ENCODE measurements around the gene MUC5AC.
"Not testable (repeated sequence)": the region's sequence is repeated elsewhere in the genome, so short reads cannot be mapped to it uniquely, and the experiment has no call there.

The MUC5AC gene, protein sequence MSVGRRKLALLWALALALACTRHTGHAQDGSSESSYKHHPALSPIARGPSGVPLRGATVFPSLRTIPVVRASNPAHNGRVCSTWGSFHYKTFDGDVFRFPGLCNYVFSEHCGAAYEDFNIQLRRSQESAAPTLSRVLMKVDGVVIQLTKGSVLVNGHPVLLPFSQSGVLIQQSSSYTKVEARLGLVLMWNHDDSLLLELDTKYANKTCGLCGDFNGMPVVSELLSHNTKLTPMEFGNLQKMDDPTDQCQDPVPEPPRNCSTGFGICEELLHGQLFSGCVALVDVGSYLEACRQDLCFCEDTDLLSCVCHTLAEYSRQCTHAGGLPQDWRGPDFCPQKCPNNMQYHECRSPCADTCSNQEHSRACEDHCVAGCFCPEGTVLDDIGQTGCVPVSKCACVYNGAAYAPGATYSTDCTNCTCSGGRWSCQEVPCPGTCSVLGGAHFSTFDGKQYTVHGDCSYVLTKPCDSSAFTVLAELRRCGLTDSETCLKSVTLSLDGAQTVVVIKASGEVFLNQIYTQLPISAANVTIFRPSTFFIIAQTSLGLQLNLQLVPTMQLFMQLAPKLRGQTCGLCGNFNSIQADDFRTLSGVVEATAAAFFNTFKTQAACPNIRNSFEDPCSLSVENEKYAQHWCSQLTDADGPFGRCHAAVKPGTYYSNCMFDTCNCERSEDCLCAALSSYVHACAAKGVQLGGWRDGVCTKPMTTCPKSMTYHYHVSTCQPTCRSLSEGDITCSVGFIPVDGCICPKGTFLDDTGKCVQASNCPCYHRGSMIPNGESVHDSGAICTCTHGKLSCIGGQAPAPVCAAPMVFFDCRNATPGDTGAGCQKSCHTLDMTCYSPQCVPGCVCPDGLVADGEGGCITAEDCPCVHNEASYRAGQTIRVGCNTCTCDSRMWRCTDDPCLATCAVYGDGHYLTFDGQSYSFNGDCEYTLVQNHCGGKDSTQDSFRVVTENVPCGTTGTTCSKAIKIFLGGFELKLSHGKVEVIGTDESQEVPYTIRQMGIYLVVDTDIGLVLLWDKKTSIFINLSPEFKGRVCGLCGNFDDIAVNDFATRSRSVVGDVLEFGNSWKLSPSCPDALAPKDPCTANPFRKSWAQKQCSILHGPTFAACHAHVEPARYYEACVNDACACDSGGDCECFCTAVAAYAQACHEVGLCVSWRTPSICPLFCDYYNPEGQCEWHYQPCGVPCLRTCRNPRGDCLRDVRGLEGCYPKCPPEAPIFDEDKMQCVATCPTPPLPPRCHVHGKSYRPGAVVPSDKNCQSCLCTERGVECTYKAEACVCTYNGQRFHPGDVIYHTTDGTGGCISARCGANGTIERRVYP (N-terminal part only)

DNA sequence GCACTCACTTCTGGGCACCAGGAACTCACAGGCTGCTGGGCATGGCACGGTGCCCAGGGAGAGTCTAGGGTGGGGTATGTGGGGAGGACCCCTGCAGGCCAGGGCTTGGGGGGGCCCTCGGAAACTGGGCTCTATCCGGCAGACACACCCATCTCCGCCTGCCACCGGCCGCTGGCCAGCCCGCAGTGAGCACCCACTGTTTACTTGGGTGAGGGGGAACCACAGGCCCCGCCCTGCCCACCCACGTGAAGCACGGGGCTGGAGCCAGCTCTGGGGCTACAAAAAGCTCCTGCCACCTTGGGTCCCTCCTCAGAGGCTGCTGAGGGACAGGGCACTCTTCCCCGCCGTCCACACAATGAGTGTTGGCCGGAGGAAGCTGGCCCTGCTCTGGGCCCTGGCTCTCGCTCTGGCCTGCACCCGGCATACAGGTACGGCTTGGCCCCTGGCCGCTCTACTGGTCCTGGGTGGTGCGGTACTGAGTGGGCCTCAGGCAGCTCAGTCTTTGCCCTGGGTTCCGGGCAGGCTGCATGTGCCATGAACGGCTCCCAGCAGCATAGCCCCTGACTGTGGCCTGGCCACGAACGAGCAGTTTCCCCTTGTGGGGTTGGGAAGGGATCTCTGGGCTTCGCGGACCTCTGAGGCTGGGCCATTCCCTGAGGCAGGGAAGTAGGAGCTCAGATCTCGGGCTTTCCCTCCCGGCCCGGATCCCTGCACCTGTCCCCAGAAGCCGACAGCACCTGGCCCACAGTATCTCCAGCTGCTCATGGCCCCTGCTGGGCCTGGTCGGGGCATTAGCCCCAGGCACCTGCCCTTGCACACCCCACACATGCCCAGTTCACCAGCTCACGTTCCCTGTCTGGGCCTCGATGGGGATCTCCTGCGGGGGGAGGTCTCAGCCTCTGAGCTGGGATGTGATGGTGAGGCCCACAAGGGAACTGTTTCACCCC lies at the start of gene MUC5AC:
Gene MUC5AC, plus strand, starts transcription at position 309 of the 947 bp plus-strand sequence. Its CDS starts 47 bp downstream, at position 356.
- DNase-seq (ENCODE audit: low spot score): no peak

DNA sequence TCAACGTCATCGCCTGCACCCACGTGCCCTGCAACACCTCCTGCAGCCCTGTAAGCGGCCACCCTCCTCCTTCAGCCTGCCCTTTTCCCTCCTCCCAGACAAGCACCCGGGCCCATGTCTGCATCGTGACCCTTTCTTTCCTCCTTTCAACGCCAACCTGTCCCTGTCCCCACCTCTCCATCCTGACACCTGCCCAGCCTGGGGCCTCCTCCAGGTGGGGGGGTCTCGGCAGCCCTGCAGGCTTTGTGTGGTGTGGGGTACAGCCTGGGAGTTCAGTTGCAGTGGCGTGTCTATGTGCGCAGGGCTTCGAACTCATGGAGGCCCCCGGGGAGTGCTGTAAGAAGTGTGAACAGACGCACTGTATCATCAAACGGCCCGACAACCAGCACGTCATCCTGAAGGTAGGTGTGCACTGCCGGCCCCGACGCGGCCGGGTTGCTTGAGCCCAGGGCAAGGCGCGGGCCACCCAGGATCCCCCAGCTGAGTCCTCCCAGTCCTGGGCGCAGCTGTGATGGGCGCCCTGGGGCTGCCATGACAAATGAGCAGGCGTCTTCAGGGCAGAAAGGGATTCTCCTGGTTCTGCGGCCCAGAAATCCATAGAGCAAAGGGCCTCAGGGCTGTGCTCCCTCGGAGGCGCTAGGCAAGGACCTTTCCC lies 49.4 kb upstream of the MUC5AC start:
- no peak for DNase-seq (ENCODE audit: low spot score)

DNA sequence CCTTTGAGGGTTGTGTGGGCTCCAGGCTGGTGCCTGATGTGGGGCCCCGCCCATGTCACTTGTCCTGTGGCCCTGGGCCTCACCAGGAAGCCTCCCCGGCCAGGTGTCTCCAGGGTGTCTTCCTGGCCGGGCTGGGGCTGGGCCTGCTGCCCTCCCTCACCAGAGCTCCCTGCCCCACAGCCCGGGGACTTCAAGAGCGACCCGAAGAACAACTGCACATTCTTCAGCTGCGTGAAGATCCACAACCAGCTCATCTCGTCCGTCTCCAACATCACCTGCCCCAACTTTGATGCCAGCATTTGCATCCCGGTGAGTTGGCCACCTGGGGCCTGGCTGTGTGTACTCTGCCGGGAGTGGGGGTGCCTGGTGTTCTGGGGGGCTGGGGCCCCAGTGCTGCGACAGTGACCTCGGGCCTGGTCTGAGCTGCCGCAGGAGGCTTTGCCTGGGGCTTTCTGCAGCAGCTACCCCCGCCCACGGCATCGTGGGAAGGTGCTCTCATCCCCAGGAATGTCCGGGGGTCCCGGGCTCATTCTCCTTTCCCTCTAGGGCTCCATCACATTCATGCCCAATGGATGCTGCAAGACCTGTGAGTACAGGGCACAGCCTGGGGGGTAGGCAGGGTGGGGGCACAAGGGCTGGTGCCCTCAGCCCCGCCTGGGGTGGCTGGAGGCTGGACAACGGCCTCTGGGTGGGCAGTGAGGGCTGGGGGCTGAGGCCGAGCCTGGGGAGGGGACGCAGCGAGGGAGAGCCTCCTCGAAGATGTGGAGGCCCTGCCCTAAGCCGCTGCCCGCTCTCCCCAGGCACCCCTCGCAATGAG lies 48.4 kb upstream of the MUC5AC start:
- no peak for DNase-seq (ENCODE audit: low spot score)

DNA sequence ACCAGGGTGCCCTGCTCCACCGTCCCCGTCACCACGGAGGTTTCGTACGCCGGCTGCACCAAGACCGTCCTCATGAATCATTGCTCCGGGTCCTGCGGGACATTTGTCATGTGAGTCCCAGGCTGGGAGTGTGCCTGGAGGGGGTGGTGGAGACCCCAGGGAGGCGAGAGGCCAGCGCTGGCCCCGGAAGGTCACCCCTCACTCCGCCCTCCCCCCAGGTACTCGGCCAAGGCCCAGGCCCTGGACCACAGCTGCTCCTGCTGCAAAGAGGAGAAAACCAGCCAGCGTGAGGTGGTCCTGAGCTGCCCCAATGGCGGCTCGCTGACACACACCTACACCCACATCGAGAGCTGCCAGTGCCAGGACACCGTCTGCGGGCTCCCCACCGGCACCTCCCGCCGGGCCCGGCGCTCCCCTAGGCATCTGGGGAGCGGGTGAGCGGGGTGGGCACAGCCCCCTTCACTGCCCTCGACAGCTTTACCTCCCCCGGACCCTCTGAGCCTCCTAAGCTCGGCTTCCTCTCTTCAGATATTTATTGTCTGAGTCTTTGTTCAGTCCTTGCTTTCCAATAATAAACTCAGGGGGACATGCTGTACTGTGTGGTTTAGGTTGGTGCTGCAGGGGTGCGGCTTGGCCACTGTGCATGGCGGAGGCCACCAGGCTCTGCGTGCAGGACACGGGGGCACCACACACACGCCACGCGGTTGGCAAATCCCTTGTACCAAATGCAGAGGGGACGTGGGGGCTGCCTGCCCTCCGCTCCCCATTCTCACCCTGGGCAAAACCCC lies 47.6 kb upstream of the MUC5AC start:
- DNase-seq (ENCODE audit: low spot score): no peak

DNA sequence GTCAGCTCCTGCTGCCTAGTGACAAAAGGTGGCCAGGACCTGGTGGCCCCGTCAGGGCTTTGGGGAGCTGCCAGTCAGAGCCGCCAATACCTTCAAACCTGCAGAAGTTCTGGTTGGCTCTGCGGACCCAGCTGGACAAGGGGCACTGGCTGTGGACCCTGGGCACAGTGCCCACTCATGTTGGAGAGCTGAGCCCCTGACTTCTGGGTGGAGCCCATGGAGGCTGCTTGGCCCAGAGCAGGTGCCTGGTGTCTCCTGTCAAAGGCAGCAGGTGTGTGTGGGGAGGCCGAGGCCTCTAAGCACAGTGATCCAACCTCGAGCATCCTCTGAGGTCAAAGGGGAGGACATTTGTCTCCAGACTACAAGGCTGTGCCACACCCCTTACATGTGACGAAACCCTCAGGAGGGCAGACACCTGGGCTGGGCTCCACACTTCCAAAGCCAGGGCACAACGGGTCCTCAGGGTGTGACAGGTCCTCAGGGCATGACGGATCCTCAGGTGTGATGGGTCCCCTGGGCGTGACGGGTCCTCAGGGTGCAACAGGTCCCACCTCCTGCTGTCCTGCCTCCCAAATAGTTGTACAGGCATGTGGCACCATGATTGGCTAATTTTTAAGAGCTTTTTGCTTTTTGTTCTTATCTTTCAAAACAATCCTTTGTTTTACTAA lies 46.1 kb upstream of the MUC5AC start:
- DNase-seq (ENCODE audit: low spot score): no peak

DNA sequence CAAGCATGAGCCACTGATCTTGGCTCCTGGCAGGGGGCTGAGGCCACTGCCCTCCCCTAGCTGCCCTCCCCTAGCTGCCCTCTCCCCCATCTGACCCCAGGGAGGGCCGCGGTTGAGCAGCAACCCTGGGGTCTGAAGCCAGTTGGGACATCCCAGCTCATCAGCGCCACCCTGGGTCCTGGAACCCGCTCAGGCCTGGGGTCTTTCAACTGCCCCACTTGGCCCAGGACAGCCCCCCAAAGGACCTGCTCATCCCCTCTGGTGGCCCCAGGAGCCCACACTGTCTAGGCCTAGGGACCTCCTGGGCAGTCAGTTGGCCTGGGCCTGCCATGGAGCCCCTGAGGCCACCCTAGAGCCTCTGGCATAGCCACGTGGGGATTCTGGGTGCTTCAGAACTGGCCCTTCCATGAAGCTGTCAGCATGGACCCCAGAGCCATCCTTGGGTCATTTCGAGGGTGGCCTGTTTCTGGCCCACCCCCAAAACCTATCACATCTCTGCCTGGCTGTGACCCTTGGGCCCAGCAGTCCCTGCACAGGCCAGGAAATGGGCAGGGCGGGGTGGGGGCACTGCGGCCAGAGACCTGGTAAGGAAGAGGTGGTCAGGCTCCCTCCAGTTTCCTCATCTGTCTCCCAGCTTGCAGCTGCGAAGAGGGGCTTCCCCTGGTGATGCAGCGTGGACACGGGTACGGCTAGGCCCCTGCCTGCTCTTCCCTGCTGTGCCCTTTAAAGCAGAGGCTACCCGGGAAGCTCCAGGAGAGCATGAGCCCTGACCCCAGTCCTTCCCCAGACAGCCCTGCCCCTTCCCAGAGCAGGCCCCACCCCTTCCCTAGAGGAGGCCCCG lies 45.2 kb upstream of the MUC5AC start:
- no peak for DNase-seq (ENCODE audit: low spot score)

DNA sequence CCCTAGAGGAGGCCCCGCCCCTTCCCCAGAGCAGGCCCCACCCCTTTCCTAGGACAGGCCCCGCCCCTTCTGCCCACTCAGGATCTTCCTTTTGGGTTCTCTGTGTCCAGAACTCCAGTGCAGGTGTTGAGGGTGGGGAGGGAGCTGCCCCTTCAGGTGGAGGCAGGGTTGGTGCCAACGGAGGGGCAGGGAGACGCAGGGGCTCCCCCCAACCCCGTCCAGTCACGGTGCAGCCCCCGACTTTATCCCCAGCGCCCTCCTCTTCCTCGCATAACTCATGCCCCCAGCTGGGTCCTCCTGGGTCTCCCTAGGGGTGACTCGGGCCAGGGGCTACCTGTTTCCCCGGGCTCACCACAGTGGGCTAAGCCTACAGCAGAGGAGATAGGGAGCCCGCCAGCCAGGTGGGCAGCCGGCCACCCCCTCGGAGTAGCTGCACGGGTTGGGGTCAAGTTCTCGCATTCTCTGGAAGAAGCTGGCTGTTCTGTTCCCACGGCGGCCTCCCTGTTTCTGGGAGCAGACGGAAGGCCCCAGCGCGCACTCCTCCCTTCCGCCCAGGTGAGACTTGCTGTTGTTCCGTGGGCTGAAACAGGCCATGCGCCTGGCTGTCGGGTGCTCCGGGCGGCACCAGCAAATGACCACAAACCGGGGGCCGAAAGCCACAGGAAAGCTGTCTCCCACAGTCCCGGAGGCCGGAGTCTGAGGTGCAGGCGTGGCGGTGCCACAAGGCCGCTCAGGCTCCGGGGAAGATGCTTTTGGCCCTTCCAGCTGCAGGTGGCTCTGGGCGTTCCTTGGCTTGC lies 44.1 kb upstream of the MUC5AC start:
- DNase-seq (ENCODE audit: low spot score): no peak

DNA sequence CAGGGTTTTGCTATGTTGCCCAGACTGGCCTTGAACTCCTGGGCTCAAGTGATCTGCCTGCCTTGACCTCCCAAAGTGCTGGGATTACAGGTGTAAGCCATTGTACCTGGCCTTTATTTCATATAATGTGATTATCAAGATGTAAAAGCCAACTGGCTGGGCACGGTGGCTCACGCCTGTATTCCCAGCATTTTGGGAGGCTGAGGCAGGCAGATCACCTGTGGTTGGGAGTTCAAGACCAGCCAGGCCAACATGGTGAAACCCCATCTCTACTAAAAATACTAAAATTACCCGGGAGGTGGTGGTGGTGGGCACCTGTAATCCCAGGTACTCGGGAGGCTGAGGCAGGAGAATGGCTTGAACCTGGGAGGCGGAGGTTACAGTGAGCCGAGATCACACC lies 42.5 kb upstream of the MUC5AC start:
- not testable (repeated sequence) for DNase-seq (ENCODE audit: low spot score)

DNA sequence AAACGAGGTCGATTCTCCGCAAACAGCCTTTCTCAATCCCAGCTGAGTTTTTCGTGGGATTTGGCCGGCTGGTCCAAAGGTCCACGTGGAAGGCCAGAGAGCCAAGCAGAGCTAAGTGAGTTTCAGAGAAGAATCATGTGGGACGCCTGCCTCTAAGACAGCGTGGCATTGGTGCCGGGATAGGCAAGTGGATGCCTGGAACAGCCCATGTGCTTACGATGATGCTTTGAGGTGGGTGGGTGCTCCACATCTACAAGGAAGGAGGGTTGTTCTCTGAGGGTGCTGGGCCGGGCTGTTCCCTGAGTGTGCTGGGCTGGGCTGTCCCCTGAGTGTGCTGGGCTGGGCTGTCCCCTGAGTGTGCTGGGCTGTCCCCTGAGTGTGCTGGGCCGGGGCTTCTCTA lies 41.6 kb upstream of the MUC5AC start:
- no peak for DNase-seq (ENCODE audit: low spot score)

DNA sequence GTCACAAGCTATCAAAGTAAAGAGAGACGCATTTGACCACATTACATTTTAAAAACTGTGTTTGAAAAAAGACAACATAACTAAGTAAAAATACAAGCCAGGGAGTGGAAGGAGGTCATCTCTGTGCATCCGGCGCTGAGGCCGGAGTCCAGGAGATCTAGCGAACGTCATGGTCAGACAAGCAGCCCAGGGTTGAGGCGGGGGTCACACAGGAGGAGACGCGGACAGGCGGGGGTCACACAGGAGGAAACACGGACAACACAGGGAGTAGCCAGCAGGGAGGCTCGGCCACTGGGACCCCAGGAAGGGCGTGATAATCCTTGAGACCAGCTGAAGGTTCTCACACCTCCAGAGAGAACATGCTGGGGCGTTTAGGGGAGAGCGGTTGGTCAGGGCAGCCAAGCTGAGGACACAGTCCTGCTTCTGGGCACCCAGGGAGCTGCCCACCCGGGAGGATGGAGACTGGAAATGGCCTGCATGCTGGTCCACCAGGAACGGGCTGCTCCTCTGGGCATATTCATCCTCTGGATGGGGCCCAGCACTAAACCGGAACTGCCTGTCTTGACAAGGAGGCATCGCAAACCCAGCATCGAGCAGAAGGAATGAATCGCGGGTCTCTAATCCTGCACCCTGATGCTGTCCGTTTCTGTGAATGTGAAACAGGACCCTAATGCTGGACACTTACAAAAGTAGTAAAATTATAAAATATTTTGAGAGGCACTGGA lies 40.9 kb upstream of the MUC5AC start:
- DNase-seq (ENCODE audit: low spot score): no peak

DNA sequence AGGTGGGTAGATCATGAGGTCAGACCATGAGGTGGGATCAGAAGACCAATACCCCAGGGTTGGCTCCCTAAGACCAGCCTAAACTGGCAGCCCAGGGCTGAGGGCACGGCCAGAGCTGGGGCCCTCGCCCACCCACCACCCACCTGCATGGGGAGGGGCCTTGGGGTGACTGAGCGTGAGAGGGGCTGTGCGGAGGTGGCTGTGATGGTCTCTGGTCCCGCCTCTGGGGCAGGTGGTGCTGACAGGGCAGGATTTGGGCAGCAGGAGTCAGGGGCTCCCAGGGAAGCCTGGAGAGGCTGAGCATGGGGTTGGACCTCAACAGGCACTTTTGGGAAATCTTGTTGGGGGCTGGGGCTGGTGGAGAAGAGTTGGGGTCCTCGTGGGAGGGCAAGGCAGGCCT lies 39.8 kb upstream of the MUC5AC start:
- DNase-seq (ENCODE audit: low spot score): no peak

DNA sequence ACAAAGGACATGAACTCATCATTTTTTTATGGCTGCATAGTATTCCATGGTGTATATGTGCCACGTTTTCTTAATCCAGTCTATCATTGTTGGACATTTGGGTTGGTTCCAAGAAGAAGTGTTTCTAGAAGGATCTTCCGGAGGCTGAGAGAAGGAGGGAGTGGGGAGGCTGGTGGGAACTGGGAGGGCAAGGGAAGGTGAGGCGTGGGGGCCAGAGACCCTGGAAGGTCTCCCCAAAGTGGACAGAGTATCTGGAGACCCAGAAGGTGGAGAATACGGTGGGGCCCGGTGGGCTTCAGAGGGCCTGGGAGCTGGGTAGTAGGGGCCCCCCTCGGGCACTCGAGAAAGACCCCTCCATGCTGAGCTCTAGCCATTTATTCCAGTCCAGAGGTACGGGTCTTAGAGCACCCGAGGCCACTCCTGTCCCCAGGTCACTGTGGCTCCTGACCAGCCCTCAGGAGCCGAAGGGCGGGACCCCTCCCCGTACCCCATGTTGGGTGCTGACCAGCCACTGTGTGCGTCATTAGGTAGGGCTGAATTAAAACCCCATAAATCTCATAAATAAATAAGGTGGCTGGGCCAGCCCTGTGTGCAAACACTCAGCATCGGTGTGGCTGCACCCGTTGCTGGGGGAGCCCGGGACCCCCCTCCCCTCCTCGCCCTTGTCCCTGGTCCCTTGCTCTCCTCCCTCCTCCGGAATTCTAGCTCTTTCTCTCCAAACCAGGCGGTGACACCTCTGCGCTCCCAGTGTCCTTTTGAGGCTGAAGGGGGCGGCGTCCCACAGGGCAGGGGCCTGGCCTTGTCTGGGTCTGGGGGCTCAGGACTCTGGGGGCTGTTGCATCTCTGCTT lies 38.8 kb upstream of the MUC5AC start:
- no peak for DNase-seq (ENCODE audit: low spot score)

DNA sequence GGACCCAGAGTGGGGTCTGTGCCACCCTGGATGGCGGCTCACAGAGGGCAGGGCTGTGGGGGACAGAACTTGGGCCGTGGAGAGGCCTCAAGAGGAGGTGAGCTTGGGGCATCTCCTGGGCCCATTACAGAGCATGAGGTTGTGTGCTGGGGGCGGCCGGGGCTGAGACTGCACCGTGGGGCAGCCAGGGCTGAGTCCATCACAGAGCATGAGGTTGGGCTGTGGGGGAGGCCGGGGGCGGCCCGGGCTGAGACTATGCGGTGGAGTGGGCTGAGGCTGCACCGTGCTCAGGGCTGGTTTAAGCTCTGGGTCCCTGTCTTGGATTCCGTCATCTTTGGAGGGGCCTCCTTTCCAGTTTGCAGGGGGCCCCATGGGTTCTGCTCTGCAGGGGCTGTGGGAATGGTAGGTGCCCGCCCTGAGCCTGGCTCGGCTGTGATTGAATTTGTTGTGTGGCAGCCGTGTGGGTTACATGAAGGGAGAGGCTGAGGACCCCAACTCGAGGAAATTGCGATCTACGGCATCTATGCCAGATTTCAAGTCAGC lies 38.1 kb upstream of the MUC5AC start:
- no peak for DNase-seq (ENCODE audit: low spot score)

DNA sequence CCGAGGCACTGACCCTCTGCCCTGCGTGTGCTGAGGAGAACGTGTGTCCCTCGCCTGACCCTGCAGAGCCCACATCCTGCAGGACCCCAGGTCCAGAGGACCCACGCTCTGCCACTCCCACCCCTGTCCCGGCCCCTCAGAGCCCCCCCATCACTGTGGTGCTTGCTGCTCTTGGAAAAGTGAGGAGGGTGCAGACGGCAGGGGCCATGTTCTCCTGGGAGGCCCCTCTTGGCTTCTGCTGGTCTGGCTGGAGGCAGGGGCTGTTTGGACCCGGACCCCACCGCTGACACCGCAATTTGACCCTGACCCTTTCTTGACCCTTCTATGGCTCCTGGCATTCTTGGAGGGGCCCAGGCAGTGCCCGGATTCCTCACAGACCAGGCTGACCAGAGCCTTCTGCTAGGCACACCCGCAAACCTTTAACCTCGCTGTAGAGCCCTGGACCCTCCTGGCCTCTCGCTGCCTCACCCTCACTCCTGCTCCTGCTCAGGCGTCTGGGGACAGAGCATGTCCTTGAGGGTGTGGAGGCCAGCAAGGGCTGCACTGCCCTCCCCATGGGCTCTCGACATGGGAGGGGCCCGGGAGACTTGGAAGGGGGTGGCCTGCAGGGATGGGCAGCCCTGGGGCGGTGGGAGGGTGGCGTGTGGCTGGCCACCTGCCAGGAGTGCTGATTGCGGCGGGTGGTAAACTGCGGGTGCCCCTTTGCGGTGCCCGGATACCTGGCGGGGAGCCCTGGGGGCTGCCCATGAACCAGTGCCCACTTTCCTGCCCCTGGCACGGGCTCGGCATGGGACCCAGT lies 37.0 kb upstream of the MUC5AC start:
- DNase-seq (ENCODE audit: low spot score): no peak

Measured in AG08396 (cell line).